ENCODE measurements around the gene OR6T1. TPM values are rescaled to one million over a fixed set of nuclear protein-coding genes. Genes with fewer than 3 reads are reported as not detected.

OR6T1 gene
- total and polyA plus RNA-seq, 2 donors (not counting 1 experiment from before 2014, with no cell fraction given) = not detected

DNA sequence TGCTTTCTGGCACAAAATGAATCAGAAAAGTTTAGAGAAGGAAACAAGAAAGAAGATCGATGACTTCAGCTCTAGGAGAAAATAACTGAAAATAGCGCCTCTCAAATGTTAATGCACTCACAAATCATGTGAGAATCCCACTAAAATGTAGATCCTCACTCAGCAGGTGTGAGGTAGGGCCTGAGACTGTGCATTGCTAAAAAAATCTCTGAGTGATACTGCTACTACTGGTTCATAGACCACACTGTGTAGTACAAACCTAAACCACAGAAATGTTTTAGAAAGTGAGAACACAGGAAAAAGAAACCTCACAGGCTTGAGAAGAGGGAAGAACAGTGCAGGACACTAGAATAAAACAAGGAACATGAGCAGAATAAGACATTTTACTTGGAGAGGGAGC, 39.7 kb downstream of the OR6T1 start:
- TF ChIP-seq, protein P1, sequence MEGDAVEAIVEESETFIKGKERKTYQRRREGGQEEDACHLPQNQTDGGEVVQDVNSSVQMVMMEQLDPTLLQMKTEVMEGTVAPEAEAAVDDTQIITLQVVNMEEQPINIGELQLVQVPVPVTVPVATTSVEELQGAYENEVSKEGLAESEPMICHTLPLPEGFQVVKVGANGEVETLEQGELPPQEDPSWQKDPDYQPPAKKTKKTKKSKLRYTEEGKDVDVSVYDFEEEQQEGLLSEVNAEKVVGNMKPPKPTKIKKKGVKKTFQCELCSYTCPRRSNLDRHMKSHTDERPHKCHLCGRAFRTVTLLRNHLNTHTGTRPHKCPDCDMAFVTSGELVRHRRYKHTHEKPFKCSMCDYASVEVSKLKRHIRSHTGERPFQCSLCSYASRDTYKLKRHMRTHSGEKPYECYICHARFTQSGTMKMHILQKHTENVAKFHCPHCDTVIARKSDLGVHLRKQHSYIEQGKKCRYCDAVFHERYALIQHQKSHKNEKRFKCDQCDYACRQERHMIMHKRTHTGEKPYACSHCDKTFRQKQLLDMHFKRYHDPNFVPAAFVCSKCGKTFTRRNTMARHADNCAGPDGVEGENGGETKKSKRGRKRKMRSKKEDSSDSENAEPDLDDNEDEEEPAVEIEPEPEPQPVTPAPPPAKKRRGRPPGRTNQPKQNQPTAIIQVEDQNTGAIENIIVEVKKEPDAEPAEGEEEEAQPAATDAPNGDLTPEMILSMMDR (IDR thresholded peaks at IDR 0.05) = no peak
- no peak for TF ChIP-seq EZH2 (IDR thresholded peaks at IDR 0.05; ENCODE audit: borderline replicate concordance, insufficient read depth, low read depth, low read length, poor library complexity, severe bottlenecking)
- DNase-seq = no peak
- ChIA-PET CTCF (no interaction called here), POLR2A (no interaction called here)
- no peaks in the 10 kb centered on the region for H3K9me3 ChIP-seq (ENCODE audit: control extremely low read depth in 1 of 3, control insufficient read depth in 2 of 3, insufficient read depth in 1 of 3, low read length in 2 of 3)
- H3K27ac ChIP-seq (ENCODE audit: low read length in 2 of 2) = no peak overlapping the region
- no peaks in the 10 kb centered on the region for H3K9me3 Mint-ChIP-seq (ENCODE audit: insufficient read depth)
- no CpG with 5 or more reads among the region's 2 CpGs for WGBS (ENCODE audit: insufficient coverage)
- H3K79me2 ChIP-seq (ENCODE audit: control insufficient read depth, insufficient read depth, low read length) = no peaks in the 10 kb centered on the region
- H3K4me2 ChIP-seq (replicated peaks; ENCODE audit: low read depth, low read length, poor library complexity, severe bottlenecking) = no peak overlapping the region
- H4K20me1 ChIP-seq (ENCODE audit: control insufficient read depth, insufficient read depth, low read length, poor library complexity, severe bottlenecking) = no peaks in the 10 kb centered on the region
- ATAC-seq (ENCODE audit: low read depth) = no peak
- H3K4me3 ChIP-seq (ENCODE audit: control extremely low read depth in 1 of 5, extremely low read depth in 1 of 5, insufficient read depth in 1 of 5, low read depth in 2 of 5, low read length in 4 of 5) = no peak overlapping the region
- intact Hi-C loops (cut with micrococcal nuclease) = no loop called here
- no peaks in the 10 kb centered on the region for H3K36me3 ChIP-seq (replicated peaks in 1 of 2; ENCODE audit: control extremely low read depth in 1 of 2, control insufficient read depth in 1 of 2, extremely low read depth in 1 of 2, insufficient read depth in 2 of 2, low read length in 1 of 2)
- no peaks in the 10 kb centered on the region for H3K27me3 ChIP-seq (replicated peaks in 1 of 4; ENCODE audit: control extremely low read depth in 1 of 4, control insufficient read depth in 3 of 4, insufficient read depth in 4 of 4, low read length in 3 of 4)
- H3K27me3 Mint-ChIP-seq = peaks cover 9% of the 10 kb centered on the region
- no peaks in the 10 kb centered on the region for H3K4me1 ChIP-seq (ENCODE audit: control insufficient read depth in 2 of 2, insufficient read depth in 2 of 2, low read length in 2 of 2)
- no peak overlapping the region for H3K27ac Mint-ChIP-seq
- H3K4me3 Mint-ChIP-seq = no peak overlapping the region
- H3K4me1 Mint-ChIP-seq = no peaks in the 10 kb centered on the region
- no peak overlapping the region for H3K9ac ChIP-seq (ENCODE audit: low read length)
- H2AFZ ChIP-seq (ENCODE audit: insufficient read depth, low read depth, low read length, poor library complexity, severe bottlenecking) = no peak overlapping the region

DNA sequence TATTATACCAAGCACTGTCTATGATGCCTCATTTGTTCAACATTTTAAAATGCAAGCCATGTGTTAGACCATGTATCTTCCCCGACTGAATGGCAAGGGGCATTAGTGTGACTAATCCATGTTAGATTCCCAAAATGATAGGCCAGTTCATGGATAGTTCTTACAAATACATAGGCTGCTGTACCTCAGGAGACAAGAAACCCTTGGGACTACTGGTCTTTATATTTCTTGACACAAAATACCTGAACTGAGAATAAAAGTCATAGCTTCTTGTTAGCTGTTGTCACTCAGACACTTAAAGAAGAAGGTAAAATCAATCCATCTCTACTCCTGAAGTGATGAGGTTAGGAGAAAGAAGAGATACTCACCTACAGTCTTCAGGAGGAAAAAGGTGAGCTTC, 41.8 kb downstream of the OR6T1 start, which contains the start of gene OR8D4:
Gene OR8D4, plus strand, starts transcription at position 301 of the 400 bp plus-strand sequence. CDS start 4,265 bp downstream, outside the sequence.
- Histone ChIP-seq H3K36me3 (replicated peaks in 1 of 2; ENCODE audit: control extremely low read depth in 1 of 2, control insufficient read depth in 1 of 2, extremely low read depth in 1 of 2, insufficient read depth in 2 of 2, low read length in 1 of 2) (no peaks in the 10 kb centered on the region), H3K27ac (ENCODE audit: low read length in 2 of 2) (no peak within 1 kb of the TSS), H3K4me3 (ENCODE audit: control extremely low read depth in 1 of 5, extremely low read depth in 1 of 5, insufficient read depth in 1 of 5, low read depth in 2 of 5, low read length in 4 of 5) (no peak within 1 kb of the TSS), H3K4me2 (replicated peaks; ENCODE audit: low read depth, low read length, poor library complexity, severe bottlenecking) (no peak within 1 kb of the TSS), H2AFZ (ENCODE audit: insufficient read depth, low read depth, low read length, poor library complexity, severe bottlenecking) (no peak within 1 kb of the TSS), H3K4me1 (ENCODE audit: control insufficient read depth in 2 of 2, insufficient read depth in 2 of 2, low read length in 2 of 2) (no peaks in the 10 kb centered on the region), H3K9me3 (ENCODE audit: control extremely low read depth in 1 of 3, control insufficient read depth in 2 of 3, insufficient read depth in 1 of 3, low read length in 2 of 3) (no peaks in the 10 kb centered on the region), H4K20me1 (ENCODE audit: control insufficient read depth, insufficient read depth, low read length, poor library complexity, severe bottlenecking) (no peaks in the 10 kb centered on the region), H3K9ac (ENCODE audit: low read length) (no peak within 1 kb of the TSS), H3K27me3 (replicated peaks in 1 of 4; ENCODE audit: control extremely low read depth in 1 of 4, control insufficient read depth in 3 of 4, insufficient read depth in 4 of 4, low read length in 3 of 4) (no peaks in the 10 kb centered on the region), H3K79me2 (ENCODE audit: control insufficient read depth, insufficient read depth, low read length) (no peaks in the 10 kb centered on the region)
- DNase-seq = no peak
- intact Hi-C loops (cut with micrococcal nuclease) = no loop called here
- Mint-ChIP-seq H3K4me1 (no peaks in the 10 kb centered on the region), H3K4me3 (no peak within 1 kb of the TSS), H3K27me3 (peaks cover 4% of the 10 kb centered on the region), H3K27ac (no peak within 1 kb of the TSS), H3K9me3 (ENCODE audit: insufficient read depth) (no peaks in the 10 kb centered on the region)
- ChIA-PET CTCF (no interaction called here), POLR2A (no interaction called here)
- no peak for ATAC-seq (ENCODE audit: low read depth)
- no peak for TF ChIP-seq EZH2 (IDR thresholded peaks at IDR 0.05; ENCODE audit: borderline replicate concordance, insufficient read depth, low read depth, low read length, poor library complexity, severe bottlenecking)
- TF ChIP-seq, protein P1 (IDR thresholded peaks at IDR 0.05) = no peak
- no CpG with 5 or more reads among the region's 1 CpG for WGBS (ENCODE audit: insufficient coverage)
